HCT116 (cell line): ENCODE results near the gene PHLPP2. TPM values are rescaled to one million over a fixed set of nuclear protein-coding genes. Genes with fewer than 3 reads are reported as not detected.

Experiments used
- ATAC-seq: fragments of 200-7000 bp; cut with Tn5 transposase; 2 replicates; pipeline ENCODE4 v1.9.1; 2020; ENCODE audit warnings: mild to moderate bottlenecking, moderate library complexity
- BruUV-seq: library from RNA; stranded (reverse); fragments of 400-500 nt; replicated peaks from 2 replicates; lab custom pipeline; 2021; lab: Mats Ljungman, UMichigan
- CTCF ChIA-PET: fragments of 300-600 bp; sonication (Branson Sonifier 250); formaldehyde crosslinking; loops from one replicate; lab custom pipeline; 2021; ENCODE audit warnings: antibody characterized with exemption; lab: Charles Lee
- POLR2A ChIA-PET: fragments of 300-600, 350-600 bp; sonication (Branson Sonifier 250); formaldehyde crosslinking; loops from one replicate; lab custom pipeline; 2021; ENCODE audit warnings: antibody characterized with exemption; lab: Charles Lee
- RAD21 ChIA-PET, 2 experiments: fragments of 300-600 bp; sonication (Branson Sonifier 250); formaldehyde crosslinking; loops; one replicate each; lab custom pipeline; 2023; ENCODE audit warnings: low total read pairs in 2 of 2; ENCODE audit not compliant: uncharacterized antibody in 2 of 2, unreplicated experiment in 2 of 2, low non-redundant PET in 1 of 2; lab: Charles Lee
- DNase-seq: peaks from one replicate; pipeline ENCODE4 v3.0.0-alpha.2; 2010; ENCODE audit warnings: low read depth, low spot score
- H2AFZ ChIP-seq: fragments of 200-600 bp; shearing (Covaris generic), sonication (generic); 2 replicates; pipeline ENCODE4 v1.6.1; 2017; ENCODE audit warnings: low read depth, mixed run types, mixed read lengths, antibody characterized with exemption, low read length; ENCODE audit not compliant: poor library complexity, severe bottlenecking
- H3K27ac ChIP-seq: 2 replicates; pipeline ENCODE4 v1.5.1; 2012; ENCODE audit warnings: low read depth, low read length
- H3K27me3 ChIP-seq: fragments of 200-600 bp; sonication (generic); 2 replicates; pipeline ENCODE4 v1.6.1; 2016; ENCODE audit warnings: mixed run types, low read length, mixed read lengths; ENCODE audit not compliant: insufficient read depth
- H3K36me3 ChIP-seq, 2 experiments: fragments of 200-500 bp in 1 of 2; fragments of 200-600 bp in 1 of 2; sonication (Bioruptor generic) in 1 of 2; sonication (generic) in 1 of 2; 2 replicates each; pipeline versions ENCODE4 v1.5.1 to v1.6.1; 2014 to 2016; ENCODE audit warnings: low read length in 2 of 2, inconsistent platforms in 1 of 2, mixed read lengths in 1 of 2, mixed run types in 1 of 2; ENCODE audit not compliant: insufficient read depth in 2 of 2, control insufficient read depth in 1 of 2
- H3K4me1 ChIP-seq, 2 experiments: fragments of 200-600 bp in 1 of 2; sonication (generic) in 1 of 2; 2 replicates each; pipeline versions ENCODE4 v1.5.1 to v1.6.1; 2012 to 2017; ENCODE audit warnings: low read length in 2 of 2, inconsistent platforms in 1 of 2, mild to moderate bottlenecking in 1 of 2, mixed read lengths in 1 of 2, mixed run types in 1 of 2, moderate library complexity in 1 of 2; ENCODE audit not compliant: insufficient read depth in 2 of 2, control insufficient read depth in 1 of 2
- H3K4me2 ChIP-seq: fragments of 200-600 bp; sonication (generic); 2 replicates; pipeline ENCODE4 v1.6.1; 2017; ENCODE audit warnings: mixed run types, low read length, mixed read lengths
- H3K4me3 ChIP-seq, 2 experiments: fragments of 200-600 bp in 1 of 2; sonication (generic) in 1 of 2; replicated peaks in 1 of 2; 2 replicates each; pipeline ENCODE4 v1.5.1; 2011 to 2016; ENCODE audit warnings: low read length in 2 of 2, control low read depth in 1 of 2, low read depth in 1 of 2, mild to moderate bottlenecking in 1 of 2, mixed read lengths in 1 of 2, mixed run types in 1 of 2
- H3K79me2 ChIP-seq: fragments of 200-600 bp; sonication (generic); 2 replicates; pipeline ENCODE4 v1.6.1; 2017; ENCODE audit warnings: mild to moderate bottlenecking, mixed run types, low read length, moderate library complexity, mixed read lengths; ENCODE audit not compliant: insufficient read depth
- H3K9ac ChIP-seq: fragments of 200-600 bp; sonication (generic); 2 replicates; pipeline ENCODE4 v1.6.1; 2016; ENCODE audit warnings: low read length, mixed read lengths
- H3K9me2 ChIP-seq: fragments of 200-600 bp; sonication (generic), shearing (Covaris generic); 2 replicates; pipeline ENCODE4 v1.6.1; 2017; ENCODE audit warnings: mixed run types, mild to moderate bottlenecking, moderate library complexity; ENCODE audit not compliant: insufficient read depth
- H3K9me3 ChIP-seq, 2 experiments: fragments of 200-500 bp in 1 of 2; fragments of 200-600 bp in 1 of 2; sonication (Bioruptor generic) in 1 of 2; sonication (generic) in 1 of 2; 2 replicates each; pipeline ENCODE4 v1.6.1; 2014 to 2017; ENCODE audit warnings: low read length in 2 of 2, mixed read lengths in 2 of 2, inconsistent platforms in 1 of 2, low read depth in 1 of 2, mild to moderate bottlenecking in 1 of 2, mixed run types in 1 of 2, moderate library complexity in 1 of 2; ENCODE audit not compliant: control insufficient read depth in 1 of 2, insufficient read depth in 1 of 2
- H4K20me1 ChIP-seq: fragments of 200-600 bp; sonication (generic), shearing (Covaris generic); 2 replicates; pipeline ENCODE4 v1.6.1; 2017; ENCODE audit warnings: mixed run types, mild to moderate bottlenecking, moderate library complexity; ENCODE audit not compliant: insufficient read depth
- CBX3 ChIP-seq: IDR thresholded peaks from 2 replicates; pipeline ENCODE4 v1.6.1; 2012; ENCODE audit warnings: low read depth
- CEBPB ChIP-seq: IDR thresholded peaks from 2 replicates; pipeline ENCODE4 v1.6.1; 2012; ENCODE audit warnings: low read depth
- ELF1 ChIP-seq: IDR thresholded peaks from 2 replicates; pipeline ENCODE4 v1.6.1; 2012; ENCODE audit warnings: low read depth, borderline replicate concordance
- EZH2 ChIP-seq: fragments of 200-600 bp; sonication (generic); IDR thresholded peaks from 2 replicates; pipeline ENCODE4 v1.6.1; 2017; ENCODE audit warnings: antibody characterized with exemption, mixed run types
- EZH2phosphoT487 ChIP-seq: fragments of 200-600 bp; IDR thresholded peaks from 2 replicates; pipeline ENCODE4 v1.6.1; 2018; ENCODE audit warnings: antibody characterized with exemption, borderline replicate concordance
- JUND ChIP-seq: IDR thresholded peaks from 2 replicates; pipeline ENCODE4 v1.6.1; 2012
- POLR2A ChIP-seq: IDR thresholded peaks from 2 replicates; pipeline ENCODE4 v1.7.0; 2011; ENCODE audit warnings: borderline replicate concordance; ENCODE audit not compliant: insufficient read depth, insufficient read length; ENCODE audit errors: extremely low read depth
- POLR2AphosphoS5 ChIP-seq: IDR thresholded peaks from 2 replicates; pipeline ENCODE4 v1.6.1; 2011; ENCODE audit warnings: mild to moderate bottlenecking, low read depth, low read length, moderate library complexity
- RAD21 ChIP-seq: IDR thresholded peaks from 2 replicates; pipeline ENCODE4 v1.6.1; 2012; ENCODE audit warnings: low read depth, mild to moderate bottlenecking
- SP1 ChIP-seq: IDR thresholded peaks from 2 replicates; pipeline ENCODE4 v1.6.1; 2012; ENCODE audit warnings: low read depth
- SRF ChIP-seq: IDR thresholded peaks from 2 replicates; pipeline ENCODE4 v1.6.1; 2012; ENCODE audit warnings: low read depth
- YY1 ChIP-seq: IDR thresholded peaks from 2 replicates; pipeline ENCODE4 v1.6.1; 2011; ENCODE audit warnings: low read length, low read depth, moderate library complexity, mild to moderate bottlenecking; ENCODE audit not compliant: insufficient replicate concordance; ENCODE audit errors: extremely low read depth
- ZFX ChIP-seq: fragments of 450-650 bp; IDR thresholded peaks from 2 replicates; pipeline ENCODE4 v1.6.1; 2017
- ZNF274 ChIP-seq: fragments of 200-500 bp; sonication (Bioruptor generic); IDR thresholded peaks from 2 replicates; pipeline ENCODE4 v1.6.1; 2014; ENCODE audit warnings: mild to moderate bottlenecking, low read depth, low read length, inconsistent platforms
- intact Hi-C: fragments of 100-400 bp; cut with micrococcal nuclease; formaldehyde crosslinking; loops from 2 replicates; pipeline ENCODE4 v1.10.0; 2022
- total RNA-seq: library from RNA; stranded (reverse); gene quantifications from one replicate; pipeline ENCODE4 v1.2.1, GENCODE V29; 2021; ENCODE audit not compliant: unreplicated experiment
- TF ChIP-seq, protein P1 (sequence below): IDR thresholded peaks from 2 replicates; pipeline ENCODE4 v1.6.1; 2012; ENCODE audit warnings: low read depth
- TF ChIP-seq, protein P2 (sequence below): IDR thresholded peaks from 2 replicates; pipeline ENCODE4 v1.6.1; 2012

PHLPP2 gene
- total RNA-seq, 1 experiment from 2014 or later, result 9.0 TPM

DNA sequence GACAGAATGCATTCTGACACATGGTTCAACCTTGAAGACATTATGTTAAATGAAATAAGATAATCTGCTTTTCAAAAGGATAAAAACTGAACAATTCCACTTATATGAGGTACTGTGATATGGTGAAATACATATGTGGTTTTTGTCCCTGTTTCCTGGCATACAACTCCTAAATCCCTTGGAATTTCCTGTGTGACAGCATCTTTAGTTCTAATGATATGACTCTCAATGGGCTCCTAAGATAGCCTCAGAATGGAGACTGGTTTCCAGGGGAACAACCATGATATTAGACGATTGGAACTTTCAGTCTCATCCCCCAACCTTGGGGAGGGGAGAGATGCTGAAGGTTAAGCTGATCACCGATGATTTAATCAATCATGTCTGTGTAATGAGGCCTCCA is 37.7 kb upstream of the PHLPP2 start:
- Histone ChIP-seq H3K27ac (no peak overlapping the region), H3K4me1 (no peaks in the 10 kb centered on the region)
- intact Hi-C loops, result no loop called here
- BruUV-seq, result no TSS peak
- no peak for TF ChIP-seq ZFX
- TF ChIP-seq POLR2A, result no peak
- TF ChIP-seq CEBPB, result no peak
- no peak for TF ChIP-seq YY1
- no peak for TF ChIP-seq ZNF274
- TF ChIP-seq SP1, result no peak
- TF ChIP-seq RAD21, result no peak
- no peak for TF ChIP-seq EZH2
- no peak for TF ChIP-seq POLR2AphosphoS5
- TF ChIP-seq JUND, result no peak
- no peak for TF ChIP-seq SRF
- TF ChIP-seq CBX3, result no peak
- TF ChIP-seq, protein P1, sequence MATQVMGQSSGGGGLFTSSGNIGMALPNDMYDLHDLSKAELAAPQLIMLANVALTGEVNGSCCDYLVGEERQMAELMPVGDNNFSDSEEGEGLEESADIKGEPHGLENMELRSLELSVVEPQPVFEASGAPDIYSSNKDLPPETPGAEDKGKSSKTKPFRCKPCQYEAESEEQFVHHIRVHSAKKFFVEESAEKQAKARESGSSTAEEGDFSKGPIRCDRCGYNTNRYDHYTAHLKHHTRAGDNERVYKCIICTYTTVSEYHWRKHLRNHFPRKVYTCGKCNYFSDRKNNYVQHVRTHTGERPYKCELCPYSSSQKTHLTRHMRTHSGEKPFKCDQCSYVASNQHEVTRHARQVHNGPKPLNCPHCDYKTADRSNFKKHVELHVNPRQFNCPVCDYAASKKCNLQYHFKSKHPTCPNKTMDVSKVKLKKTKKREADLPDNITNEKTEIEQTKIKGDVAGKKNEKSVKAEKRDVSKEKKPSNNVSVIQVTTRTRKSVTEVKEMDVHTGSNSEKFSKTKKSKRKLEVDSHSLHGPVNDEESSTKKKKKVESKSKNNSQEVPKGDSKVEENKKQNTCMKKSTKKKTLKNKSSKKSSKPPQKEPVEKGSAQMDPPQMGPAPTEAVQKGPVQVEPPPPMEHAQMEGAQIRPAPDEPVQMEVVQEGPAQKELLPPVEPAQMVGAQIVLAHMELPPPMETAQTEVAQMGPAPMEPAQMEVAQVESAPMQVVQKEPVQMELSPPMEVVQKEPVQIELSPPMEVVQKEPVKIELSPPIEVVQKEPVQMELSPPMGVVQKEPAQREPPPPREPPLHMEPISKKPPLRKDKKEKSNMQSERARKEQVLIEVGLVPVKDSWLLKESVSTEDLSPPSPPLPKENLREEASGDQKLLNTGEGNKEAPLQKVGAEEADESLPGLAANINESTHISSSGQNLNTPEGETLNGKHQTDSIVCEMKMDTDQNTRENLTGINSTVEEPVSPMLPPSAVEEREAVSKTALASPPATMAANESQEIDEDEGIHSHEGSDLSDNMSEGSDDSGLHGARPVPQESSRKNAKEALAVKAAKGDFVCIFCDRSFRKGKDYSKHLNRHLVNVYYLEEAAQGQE, result no peak
- TF ChIP-seq, protein P2, sequence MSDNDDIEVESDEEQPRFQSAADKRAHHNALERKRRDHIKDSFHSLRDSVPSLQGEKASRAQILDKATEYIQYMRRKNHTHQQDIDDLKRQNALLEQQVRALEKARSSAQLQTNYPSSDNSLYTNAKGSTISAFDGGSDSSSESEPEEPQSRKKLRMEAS, result no peak
- TF ChIP-seq ELF1, result no peak
- TF ChIP-seq EZH2phosphoT487, result no peak
- TF ChIP-seq, all 23 proteins: peak for 0
- POLR2A ChIA-PET, result no interaction called here
- Histone ChIP-seq H3K9me2 (no peaks in the 10 kb centered on the region), H3K9ac (no peak overlapping the region), H3K4me3 (no peak overlapping the region), H3K4me2 (no peak overlapping the region), H2AFZ (no peak overlapping the region), H3K79me2 (peaks cover 4% of the 10 kb centered on the region; the same call in 1 of the 2 replicates), H3K36me3 (peaks cover 22 to 27% of the 10 kb centered on the region in 2 experiments), H3K27me3 (no peaks in the 10 kb centered on the region), H3K9me3 (no peaks in the 10 kb centered on the region), H4K20me1 (no peaks in the 10 kb centered on the region)
- CTCF ChIA-PET, result no interaction called here
- RAD21 ChIA-PET, result no interaction called here
- ATAC-seq (no peak), DNase-seq (no peak)
